Measurements from ENCODE around the gene ZNF699.

Gene ZNF699

GRCh38 chr19:9289231-9289884 lies 20.3 kb downstream of the ZNF699 start:
- no peak for DNase-seq (ENCODE audit: low read depth in 2 of 2)

- DNase-seq (ENCODE audit: low read depth in 2 of 2): peak in 1 of 2 donors; percentile 18
Measured at GRCh38 chr19:9283485-9283884, 26.2 kb downstream of the ZNF699 start.

GRCh38 chr19:9251236-9251635 lies 58.4 kb downstream of the ZNF699 start:
- DNase-seq (ENCODE audit: low read depth in 2 of 2): no peak

GRCh38 chr19:9250630-9251029 lies 59.0 kb downstream of the ZNF699 start, which contains the start of gene OR7E24:
Gene OR7E24, plus strand, starts transcription at chr19:9250930. Its CDS starts 114 bp downstream, at chr19:9251044.
- no peak for DNase-seq (ENCODE audit: low read depth in 2 of 2)
